ENCODE measurements around the gene CASTOR1.

- TF ChIP-seq POLR2A (IDR thresholded peaks at IDR 0.05): no peak
- TF ChIP-seq CTCF (IDR thresholded peaks at IDR 0.05): no peak
- no peak for TF ChIP-seq EP300 (IDR thresholded peaks at IDR 0.05)
- no peak for TF ChIP-seq POLR2AphosphoS5 (IDR thresholded peaks at IDR 0.05)
Measured at GRCh38 chr22:30276039-30276438, 13.3 kb downstream of the CASTOR1 start.

Measured in sigmoid colon (tissue), 4 donors.